WERI-Rb-1 (cell line): ENCODE measurements around the gene LRP1B.
A peak's percentile ranks its signal among the peaks of the same experiment; 100 is the strongest.

ENCODE experiments used
- DNase-seq: peaks from one replicate; pipeline ENCODE4 v3.0.0-alpha.2; 2020
- H3K27ac ChIP-seq: fragments of 250-450 bp; sonication (Bioruptor Pico); 2 replicates; pipeline ENCODE4 v1.5.1; 2020; ENCODE audit warnings: mild to moderate bottlenecking, moderate library complexity
- H3K27me3 ChIP-seq: fragments of 250-450 bp; sonication (Bioruptor Pico); 2 replicates; pipeline ENCODE4 v1.5.1; 2021; ENCODE audit warnings: mild to moderate bottlenecking, low read depth, moderate library complexity; ENCODE audit not compliant: insufficient read depth, severe bottlenecking
- H3K36me3 ChIP-seq: fragments of 250-450 bp; sonication (Bioruptor Pico); 2 replicates; pipeline ENCODE4 v1.5.1; 2020; ENCODE audit warnings: mild to moderate bottlenecking, moderate library complexity
- H3K4me3 ChIP-seq: 2 replicates; pipeline ENCODE4 v1.5.1; 2011; ENCODE audit warnings: low read depth, mild to moderate bottlenecking, control low read depth, low read length
- H3K9me3 ChIP-seq: fragments of 250-450 bp; sonication (Bioruptor Pico); 2 replicates; pipeline ENCODE4 v1.5.1; 2021; ENCODE audit warnings: mild to moderate bottlenecking, moderate library complexity; ENCODE audit not compliant: severe bottlenecking
- TF ChIP-seq, protein P1 (sequence below): IDR thresholded peaks from 2 replicates; pipeline ENCODE4 v1.5.1; 2011; ENCODE audit warnings: low read depth, mild to moderate bottlenecking, control low read depth, inconsistent platforms, low read length

Gene LRP1B

DNA sequence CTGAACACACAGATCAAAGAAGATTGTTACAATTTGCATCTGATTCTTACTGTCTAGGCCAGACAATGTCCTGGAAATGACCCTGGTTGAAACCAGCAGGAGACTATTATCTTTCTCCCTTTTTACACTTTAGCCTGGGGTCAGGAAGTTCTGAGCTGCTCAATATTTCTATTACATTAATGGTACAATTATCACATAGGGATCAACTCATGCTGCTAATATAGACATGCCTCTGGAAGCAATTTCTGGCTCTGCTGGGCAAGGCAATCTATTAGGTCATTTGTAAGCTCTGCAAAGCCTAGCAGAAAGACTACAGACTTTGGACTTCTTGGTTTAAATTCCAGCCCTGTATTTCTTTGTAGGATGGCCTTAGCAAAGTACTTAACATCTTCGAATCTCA, 205.3 kb downstream of the LRP1B start:
- DNase-seq = no peak
- TF ChIP-seq, protein P1, sequence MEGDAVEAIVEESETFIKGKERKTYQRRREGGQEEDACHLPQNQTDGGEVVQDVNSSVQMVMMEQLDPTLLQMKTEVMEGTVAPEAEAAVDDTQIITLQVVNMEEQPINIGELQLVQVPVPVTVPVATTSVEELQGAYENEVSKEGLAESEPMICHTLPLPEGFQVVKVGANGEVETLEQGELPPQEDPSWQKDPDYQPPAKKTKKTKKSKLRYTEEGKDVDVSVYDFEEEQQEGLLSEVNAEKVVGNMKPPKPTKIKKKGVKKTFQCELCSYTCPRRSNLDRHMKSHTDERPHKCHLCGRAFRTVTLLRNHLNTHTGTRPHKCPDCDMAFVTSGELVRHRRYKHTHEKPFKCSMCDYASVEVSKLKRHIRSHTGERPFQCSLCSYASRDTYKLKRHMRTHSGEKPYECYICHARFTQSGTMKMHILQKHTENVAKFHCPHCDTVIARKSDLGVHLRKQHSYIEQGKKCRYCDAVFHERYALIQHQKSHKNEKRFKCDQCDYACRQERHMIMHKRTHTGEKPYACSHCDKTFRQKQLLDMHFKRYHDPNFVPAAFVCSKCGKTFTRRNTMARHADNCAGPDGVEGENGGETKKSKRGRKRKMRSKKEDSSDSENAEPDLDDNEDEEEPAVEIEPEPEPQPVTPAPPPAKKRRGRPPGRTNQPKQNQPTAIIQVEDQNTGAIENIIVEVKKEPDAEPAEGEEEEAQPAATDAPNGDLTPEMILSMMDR = no peak

DNA sequence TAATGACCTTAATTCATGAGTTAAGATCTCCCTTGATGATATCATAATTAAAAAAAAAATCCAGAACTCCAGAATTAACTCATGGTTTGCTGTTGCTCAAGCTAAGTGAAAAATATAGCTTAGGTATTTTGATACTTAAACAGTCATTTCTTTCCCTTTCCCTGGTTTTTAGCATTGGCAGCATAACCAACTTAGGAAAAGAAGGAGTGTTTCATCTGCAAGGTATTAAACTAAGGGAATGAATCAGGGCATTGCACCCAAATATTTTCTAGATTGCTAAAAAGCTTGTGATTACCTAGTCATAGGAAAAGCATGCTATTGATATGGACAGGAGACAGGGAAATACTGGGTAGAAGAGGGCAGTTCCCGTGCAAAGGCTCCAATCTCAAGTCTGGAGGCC, 207.2 kb downstream of the LRP1B start:
- Histone ChIP-seq H3K27me3 (no peaks in the 10 kb centered on the region), H3K4me3 (no peak overlapping the region), H3K27ac (no peak overlapping the region), H3K36me3 (no peaks in the 10 kb centered on the region), H3K9me3 (no peaks in the 10 kb centered on the region)
- DNase-seq = no peak
- TF ChIP-seq, protein P1 = no peak

More for the DNA sequence above, 205.3 kb downstream of the LRP1B start:
- Histone ChIP-seq H3K9me3 (no peaks in the 10 kb centered on the region), H3K27ac (no peak overlapping the region), H3K4me3 (no peak overlapping the region), H3K27me3 (no peaks in the 10 kb centered on the region), H3K36me3 (no peaks in the 10 kb centered on the region)

DNA sequence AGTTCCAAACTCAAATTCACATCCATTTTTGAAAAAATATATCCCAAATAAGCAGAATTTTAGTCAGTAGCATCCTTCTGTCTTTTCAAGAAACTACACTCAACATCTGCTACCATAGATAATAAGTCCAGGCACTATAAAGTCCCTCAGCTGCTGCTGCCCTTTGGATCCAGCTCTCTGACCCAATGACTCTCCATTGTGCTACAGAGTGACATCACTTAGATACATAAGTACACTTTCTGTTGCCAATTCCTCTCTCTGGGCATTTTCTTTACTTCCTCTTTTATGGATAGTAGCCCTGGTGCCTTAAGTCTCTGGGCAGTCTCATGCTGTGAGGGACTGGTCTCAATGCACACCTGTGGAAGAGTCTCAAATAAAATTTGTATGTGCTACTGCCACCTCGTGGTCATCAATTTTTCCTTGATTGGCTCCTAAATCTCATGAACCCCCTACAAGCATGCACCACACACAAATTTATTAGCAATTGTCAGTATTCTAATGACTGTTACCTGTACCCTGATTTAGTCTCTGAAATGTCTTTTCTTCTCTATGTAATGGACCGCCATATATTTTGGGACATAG, 219.2 kb downstream of the LRP1B start:
- Histone ChIP-seq H3K27ac (no peak overlapping the region), H3K27me3 (no peaks in the 10 kb centered on the region), H3K36me3 (no peaks in the 10 kb centered on the region), H3K4me3 (no peak overlapping the region), H3K9me3 (no peaks in the 10 kb centered on the region)
- TF ChIP-seq, protein P1 = peak; percentile 30
- DNase-seq = peak; percentile 51

DNA sequence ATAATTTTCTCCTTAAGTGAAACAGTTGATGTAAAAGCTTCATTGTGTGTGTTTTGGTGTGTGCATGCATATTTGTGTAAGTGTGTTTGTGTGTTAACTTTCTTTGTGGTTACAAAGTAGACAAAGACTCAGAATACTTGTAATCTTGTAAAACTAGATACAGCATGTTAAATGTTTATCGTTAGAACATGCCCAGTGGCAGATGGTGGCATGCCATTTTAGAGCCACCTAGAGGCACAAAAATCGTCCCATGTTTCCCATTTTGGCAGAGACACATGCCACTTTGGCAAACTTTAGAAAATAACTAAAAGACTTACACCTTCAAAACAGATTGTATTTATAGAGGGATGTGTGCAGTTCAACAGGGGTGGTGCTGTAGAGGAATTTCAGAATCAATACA, 224.1 kb downstream of the LRP1B start:
- Histone ChIP-seq H3K27ac (no peak overlapping the region), H3K36me3 (no peaks in the 10 kb centered on the region), H3K9me3 (no peaks in the 10 kb centered on the region), H3K4me3 (no peak overlapping the region), H3K27me3 (no peaks in the 10 kb centered on the region)
- no peak for DNase-seq
- TF ChIP-seq, protein P1 = no peak

DNA sequence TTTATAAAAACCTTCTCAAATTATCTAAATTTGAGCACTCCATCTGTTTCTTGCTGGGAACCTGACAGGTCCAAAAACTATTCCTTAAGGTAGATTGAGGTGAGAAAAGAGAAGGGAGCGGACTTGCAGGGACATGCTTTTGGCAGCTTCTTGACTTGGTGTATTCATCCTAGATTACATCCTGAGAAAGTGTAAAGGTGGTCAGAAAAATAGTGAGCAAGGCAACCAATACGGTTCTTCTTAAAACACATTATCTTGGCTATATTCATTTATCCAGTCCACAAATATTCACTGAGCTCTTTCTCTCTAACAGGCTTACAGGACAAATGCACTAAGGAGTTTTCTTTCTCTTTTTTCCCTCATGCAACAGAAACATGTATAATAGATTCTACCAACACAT, 230.0 kb downstream of the LRP1B start:
- Histone ChIP-seq H3K9me3 (no peaks in the 10 kb centered on the region), H3K27ac (no peak overlapping the region), H3K36me3 (no peaks in the 10 kb centered on the region), H3K4me3 (no peak overlapping the region), H3K27me3 (no peaks in the 10 kb centered on the region)
- TF ChIP-seq, protein P1 = no peak
- no peak for DNase-seq

DNA sequence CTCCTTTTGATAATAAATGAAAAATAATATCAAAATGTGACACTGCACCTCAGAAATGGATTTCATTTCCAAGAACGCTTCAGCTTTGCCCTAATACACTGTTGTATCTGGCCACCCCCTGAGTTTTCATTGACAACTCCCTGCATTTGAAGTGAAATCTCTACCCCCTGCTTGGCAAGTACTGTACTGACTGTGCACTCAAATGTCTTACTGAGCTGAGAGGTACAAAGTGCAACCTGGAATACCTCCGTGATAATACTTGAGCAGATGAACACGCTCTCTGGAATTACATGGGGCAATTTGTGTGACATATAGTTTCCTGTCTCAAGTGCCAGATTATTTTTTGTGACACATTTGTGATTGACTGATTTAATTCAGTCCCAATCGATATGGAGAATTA, 231.1 kb downstream of the LRP1B start:
- Histone ChIP-seq H3K36me3 (no peaks in the 10 kb centered on the region), H3K27me3 (no peaks in the 10 kb centered on the region), H3K27ac (no peak overlapping the region), H3K4me3 (no peak overlapping the region), H3K9me3 (no peaks in the 10 kb centered on the region)
- no peak for DNase-seq
- TF ChIP-seq, protein P1 = no peak
